HG03139 (cell line): ENCODE results near the gene ZFAND3.
"Not testable (repeated sequence)": the region's sequence is repeated elsewhere in the genome, so short reads cannot be mapped to it uniquely, and the experiment has no call there.

Source experiments
- ATAC-seq: cut with Tn5 transposase; IDR thresholded peaks from one replicate; pipeline ENCODE4 v1.9.1; 2021; ENCODE audit not compliant: unreplicated experiment

Gene ZFAND3

GRCh38 chr6:37930288-37930971 is 110.9 kb downstream of the ZFAND3 start:
- ATAC-seq = no peak

GRCh38 chr6:37931066-37931465 is 111.5 kb downstream of the ZFAND3 start:
- no peak for ATAC-seq

DNA sequence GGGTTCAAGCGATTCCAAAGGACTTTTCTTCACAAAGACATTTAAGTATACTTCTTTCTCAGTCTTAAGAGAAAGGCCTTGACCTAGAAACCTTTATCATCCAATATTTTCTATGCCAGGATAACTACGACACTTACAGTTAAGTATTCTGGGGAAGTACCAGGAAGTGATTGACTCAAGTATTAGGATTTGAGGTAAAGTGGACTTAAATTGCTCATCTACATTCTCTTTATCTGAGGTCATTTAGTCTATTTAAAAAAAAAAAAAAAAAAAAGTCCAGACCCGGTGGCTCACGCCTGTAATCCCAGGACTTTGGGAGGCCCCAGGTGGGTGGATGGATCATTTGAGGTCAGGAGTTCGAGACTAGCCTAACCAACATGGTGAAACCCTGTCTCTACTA is 114.7 kb downstream of the ZFAND3 start:
- no peak for ATAC-seq

DNA sequence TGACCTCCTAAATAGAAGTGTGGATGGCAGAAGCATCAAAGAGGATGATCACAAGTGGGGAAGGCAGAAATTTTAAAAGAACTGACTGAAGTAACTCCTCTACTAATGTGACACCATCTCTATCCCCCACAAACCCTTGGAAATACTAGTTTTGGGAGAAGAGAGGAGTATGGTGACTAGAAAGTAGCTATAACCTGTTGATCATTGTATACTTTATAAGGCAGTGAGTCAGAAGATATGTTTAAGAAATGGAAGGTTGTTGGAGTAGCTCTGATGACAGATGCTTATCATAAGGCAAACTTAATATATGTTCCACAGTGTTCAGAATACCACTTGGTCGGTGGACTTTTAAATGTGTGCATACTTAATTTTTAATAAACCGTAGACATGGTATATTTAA is 116.6 kb downstream of the ZFAND3 start:
- ATAC-seq = no peak

GRCh38 chr6:37936906-37937305 is 117.4 kb downstream of the ZFAND3 start:
- no peak for ATAC-seq

DNA sequence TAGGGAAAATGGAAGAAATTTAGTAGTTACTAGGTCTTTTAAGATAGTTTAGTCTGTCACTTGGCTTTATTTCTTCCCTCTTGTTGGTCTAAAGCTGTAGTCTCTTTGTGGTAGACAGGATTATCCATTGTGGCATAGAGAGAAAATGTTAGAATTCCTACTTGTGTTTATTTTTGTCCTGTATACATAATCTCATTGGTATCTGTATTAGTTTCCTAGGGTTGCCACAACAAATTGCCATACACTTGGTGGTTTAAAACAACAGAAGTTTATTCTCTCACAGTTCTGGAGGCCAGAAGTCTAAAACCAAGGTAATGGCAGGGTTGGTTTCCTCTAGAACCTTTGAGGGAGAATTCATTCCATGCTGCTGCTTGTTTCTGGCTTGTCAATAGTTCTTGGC is 119.4 kb downstream of the ZFAND3 start:
- ATAC-seq = no peak

DNA sequence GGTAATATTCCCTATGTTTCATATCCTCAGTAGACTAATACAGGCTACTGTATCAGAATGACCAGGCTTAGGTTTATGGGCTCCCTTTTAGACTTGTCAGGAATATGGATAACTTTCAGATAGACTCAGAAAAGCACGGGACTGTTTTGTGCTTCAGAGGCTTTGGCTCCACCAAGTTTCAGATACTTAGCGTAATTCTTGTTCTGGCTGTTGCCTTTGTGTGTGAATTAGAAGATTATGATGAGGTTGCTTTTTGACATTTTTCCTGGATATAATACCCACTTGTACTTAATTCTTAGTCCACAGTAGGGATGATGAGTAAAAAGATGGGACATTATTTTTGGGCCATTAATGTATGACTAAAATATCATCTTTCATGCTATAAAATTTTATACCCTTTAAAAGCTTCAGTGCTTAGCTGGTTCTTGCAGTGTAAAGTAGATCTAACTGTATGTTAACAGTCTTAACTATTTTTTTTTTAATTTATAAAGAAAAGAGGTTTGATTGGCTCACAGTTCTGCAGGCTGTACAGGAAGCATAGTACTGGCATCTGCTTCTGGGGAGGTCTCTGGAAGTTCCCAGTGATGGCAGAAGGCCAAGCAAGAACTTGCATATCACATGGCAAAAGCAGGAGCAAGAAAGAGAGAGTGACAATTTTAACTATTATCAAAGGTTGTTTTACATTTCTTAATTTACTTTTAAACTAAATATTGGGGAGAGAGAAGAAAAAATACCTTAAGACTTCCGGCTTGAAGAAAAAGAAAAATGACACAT is 120.7 kb downstream of the ZFAND3 start:
- ATAC-seq = no peak

DNA sequence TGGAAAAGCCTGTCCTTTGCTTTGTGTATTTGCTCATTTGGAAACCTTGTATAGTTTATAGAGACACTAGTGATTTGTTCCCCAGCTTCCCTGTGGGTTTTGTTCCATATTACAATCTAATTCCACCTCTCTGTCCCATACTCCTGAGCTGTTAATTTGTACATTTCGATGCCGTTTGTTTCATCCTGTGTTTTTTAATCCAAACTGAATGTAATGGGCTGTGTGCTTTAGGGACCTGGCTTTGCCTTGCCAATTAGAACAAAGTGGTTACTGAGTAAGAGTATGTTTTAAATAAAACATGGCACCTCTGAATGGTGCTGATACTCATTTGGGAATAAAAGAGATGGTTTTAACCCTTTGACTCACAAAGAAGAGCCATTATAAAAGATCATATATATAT is 122.3 kb downstream of the ZFAND3 start:
- no peak for ATAC-seq

- ATAC-seq = no peak
Measured at GRCh38 chr6:37942606-37943376, 123.3 kb downstream of the ZFAND3 start.

DNA sequence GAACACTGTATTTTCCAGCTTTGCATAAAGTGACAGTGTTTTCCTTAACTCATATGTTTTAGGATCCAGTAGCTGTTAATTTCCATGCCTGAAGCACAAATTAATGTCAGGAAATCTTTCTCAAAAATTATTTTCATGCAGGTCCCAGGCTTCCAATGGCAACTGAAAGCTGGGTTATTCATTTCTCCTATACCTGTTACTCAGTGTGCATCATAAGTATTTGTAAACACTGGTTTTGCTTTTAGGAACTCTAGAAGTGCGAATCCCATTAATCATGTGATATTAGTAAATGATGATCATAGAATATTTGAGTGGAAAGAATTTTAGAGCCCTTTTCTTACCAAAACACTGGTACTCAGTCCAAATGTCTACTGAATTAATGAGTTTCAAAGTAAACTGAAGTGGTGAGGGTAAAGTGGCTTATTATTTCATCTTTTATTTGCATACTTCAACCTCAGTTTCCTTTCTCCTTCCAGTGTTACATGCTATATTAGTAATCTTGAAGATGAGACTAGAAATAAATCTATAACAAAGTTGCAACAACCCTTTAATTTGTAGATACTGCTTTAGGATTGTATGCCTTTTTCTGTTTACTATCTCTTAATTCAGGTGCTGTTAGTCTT is 124.0 kb downstream of the ZFAND3 start:
- ATAC-seq = peak; percentile 49

DNA sequence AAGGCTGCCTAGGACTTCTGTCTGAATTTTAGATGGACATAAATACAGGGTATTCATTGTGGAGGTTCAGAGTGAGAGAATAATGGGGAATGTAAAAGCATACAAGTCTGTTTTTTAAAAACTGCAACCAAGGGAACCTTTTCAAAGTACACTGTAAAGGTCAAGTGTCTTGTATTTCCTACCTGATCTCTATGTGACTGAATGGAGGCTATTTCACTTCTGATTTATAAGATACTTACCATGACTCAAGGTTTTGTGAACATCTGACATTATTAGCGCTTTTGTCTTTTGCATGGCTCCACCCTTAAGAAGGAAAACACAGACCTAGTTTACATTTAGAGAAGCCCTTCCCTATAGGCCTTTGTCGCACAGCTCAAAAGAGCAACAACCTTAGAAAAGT is 126.5 kb downstream of the ZFAND3 start:
- no peak for ATAC-seq

GRCh38 chr6:37947468-37947867 is 127.9 kb downstream of the ZFAND3 start:
- no peak for ATAC-seq

GRCh38 chr6:37948584-37948983 is 129.1 kb downstream of the ZFAND3 start:
- not testable (repeated sequence) for ATAC-seq

- no peak for ATAC-seq
Measured at GRCh38 chr6:37952027-37952426, 132.5 kb downstream of the ZFAND3 start.

- ATAC-seq = no peak
Measured at GRCh38 chr6:37954791-37955190, 135.3 kb downstream of the ZFAND3 start.

DNA sequence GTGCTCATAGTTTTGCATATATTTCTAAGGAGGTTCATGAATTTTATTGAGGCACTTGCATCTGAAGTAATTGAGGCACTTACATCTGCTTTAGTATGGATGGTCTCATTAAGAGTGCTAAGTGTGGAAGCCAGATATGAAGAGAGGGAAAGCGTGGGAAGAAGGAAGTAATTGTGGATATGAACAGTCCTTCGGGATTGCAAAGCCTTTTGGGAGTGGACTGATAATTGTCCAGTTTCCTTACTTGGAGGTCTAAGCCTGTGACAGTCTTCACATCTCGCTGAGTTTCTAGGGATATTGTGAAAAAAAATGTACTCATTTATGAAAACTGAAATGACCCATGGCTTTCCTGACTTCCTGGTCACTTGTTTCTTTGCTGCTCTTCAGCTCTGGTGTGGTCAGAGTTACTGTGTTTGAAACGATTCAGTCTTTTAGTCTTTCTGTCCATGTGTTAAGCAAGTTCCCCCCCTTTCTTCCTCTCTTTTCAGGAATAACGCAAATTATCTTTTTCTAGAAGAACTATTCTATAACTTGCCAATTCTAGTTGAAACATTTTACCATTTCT is 137.3 kb downstream of the ZFAND3 start:
- no peak for ATAC-seq

DNA sequence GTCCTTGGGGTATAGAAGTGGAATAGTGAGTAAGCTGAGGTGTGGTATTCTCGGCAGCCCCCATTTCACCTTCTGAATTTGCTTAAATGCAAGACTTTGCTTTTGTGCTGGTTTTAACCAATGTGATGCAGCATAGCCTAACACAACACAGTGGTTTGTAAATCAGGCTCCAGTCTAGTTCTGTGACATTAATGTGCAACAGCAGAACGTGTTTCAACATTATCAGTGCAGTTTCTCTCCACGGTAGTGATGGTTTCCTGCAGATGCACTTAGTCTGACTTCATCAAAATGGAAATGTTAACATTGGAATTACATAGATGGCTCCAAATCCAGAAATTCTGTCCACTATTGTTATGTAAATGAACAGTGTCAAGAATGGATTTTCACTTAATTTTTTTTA is 139.5 kb downstream of the ZFAND3 start:
- no peak for ATAC-seq

DNA sequence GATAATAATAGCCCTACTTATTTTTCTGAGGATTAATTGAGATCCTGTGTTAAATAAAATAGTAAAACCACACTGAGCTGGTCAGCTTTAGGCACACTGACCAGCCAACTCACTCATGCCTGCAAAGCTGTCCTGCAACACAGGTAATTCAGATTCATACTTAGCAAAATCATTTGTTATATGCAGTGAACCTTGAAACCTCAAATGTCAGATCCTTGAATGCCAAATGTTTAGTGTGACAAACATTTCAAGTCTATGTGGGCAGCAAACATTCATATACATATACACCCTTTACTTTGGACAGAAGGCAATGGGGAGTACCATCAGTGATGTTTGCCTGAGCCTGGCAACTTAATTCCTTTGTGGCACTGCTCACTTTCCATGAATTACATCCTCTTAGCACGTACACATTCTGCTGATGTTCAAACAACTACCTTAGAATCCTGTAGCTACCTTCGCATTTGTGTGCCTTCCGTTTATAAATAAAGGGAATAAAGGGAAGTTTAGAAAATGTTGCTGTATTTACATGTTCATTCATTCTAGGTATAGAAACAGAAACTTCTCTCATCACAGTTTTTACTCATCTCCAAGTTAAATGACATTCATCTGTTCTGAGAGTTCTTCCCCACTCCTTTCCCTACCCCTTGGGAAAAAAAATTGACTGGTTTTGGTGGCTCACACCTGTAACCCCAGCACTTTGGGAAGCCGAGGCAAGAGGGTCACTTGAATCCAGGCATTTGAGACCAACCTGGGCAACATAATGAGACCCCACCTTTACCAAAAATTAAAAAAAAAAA is 140.8 kb downstream of the ZFAND3 start:
- ATAC-seq = no peak

- ATAC-seq = not testable (repeated sequence)
Measured at GRCh38 chr6:37962481-37963080, 143.1 kb downstream of the ZFAND3 start.
